ENCODE measurements around the gene SLAIN2. TPM values are rescaled to one million over a fixed set of nuclear protein-coding genes. Genes with fewer than 3 reads are reported as not detected.

The SLAIN2 gene
- total and polyA plus RNA-seq, 8 donors, result 60.1 to 87.0 (median 66.8) TPM

DNA sequence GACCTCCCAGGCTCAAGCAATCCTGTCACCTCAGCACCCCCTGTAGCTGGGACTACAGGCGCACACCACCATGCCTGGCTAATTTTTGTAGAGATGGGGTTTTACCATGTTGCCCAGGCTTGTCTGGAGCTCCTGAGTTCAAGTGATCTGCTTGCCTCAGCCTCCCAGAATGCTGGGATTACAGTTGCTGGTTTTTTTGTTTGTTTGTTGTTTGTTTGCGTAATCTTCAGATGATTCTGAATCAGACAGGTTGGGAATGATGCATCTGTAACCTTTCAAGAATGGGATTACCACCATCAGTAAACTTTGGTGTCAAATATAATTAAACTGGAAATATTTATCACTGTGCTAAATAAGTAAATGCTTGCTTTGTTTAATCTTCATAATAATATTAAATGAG lies 79.8 kb downstream of the SLAIN2 start:
- DNase-seq, result no peak
- no peak for TF ChIP-seq CTCF (IDR thresholded peaks at IDR 0.05)
- peaks cover 0 to 39% of the 10 kb centered on the region in 2 donors for H3K36me3 ChIP-seq
- no peaks in the 10 kb centered on the region for H3K4me1 ChIP-seq
- no peaks in the 10 kb centered on the region for H3K27me3 ChIP-seq
- ATAC-seq, result no peak
- H3K4me3 ChIP-seq, result no peak overlapping the region
- H3K27ac ChIP-seq, result no peak overlapping the region
- intact Hi-C loops (cut with DNase I), result no loop called here
- H3K9me3 ChIP-seq, result no peaks in the 10 kb centered on the region

DNA sequence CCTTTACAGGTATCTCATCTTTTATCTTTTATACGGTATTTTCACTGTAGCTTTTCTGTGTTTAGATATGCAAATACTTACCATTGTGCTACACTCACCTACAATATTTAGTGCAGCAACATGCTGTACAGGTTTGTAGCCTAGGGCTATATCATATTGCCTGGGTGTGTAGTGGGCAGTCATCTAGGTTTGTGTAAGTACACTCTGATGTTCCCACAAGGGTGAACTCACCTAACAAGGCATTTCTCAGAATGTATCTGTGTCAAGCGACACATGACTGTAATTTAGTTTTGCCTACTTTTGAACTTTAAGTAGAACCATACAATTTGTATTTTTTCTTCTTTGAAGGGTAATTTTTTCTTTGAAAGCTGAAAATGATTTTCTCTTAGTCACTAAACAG lies 87.6 kb downstream of the SLAIN2 start:
- Histone ChIP-seq H3K27me3 (no peaks in the 10 kb centered on the region), H3K4me1 (no peaks in the 10 kb centered on the region), H3K27ac (no peak overlapping the region), H3K9me3 (no peaks in the 10 kb centered on the region), H3K36me3 (peaks cover 0 to 9% of the 10 kb centered on the region in 2 donors), H3K4me3 (no peak overlapping the region)
- DNase-seq, result no peak
- no peak for TF ChIP-seq CTCF (IDR thresholded peaks at IDR 0.05)
- no peak for ATAC-seq
- intact Hi-C loops (cut with DNase I), result no loop called here

DNA sequence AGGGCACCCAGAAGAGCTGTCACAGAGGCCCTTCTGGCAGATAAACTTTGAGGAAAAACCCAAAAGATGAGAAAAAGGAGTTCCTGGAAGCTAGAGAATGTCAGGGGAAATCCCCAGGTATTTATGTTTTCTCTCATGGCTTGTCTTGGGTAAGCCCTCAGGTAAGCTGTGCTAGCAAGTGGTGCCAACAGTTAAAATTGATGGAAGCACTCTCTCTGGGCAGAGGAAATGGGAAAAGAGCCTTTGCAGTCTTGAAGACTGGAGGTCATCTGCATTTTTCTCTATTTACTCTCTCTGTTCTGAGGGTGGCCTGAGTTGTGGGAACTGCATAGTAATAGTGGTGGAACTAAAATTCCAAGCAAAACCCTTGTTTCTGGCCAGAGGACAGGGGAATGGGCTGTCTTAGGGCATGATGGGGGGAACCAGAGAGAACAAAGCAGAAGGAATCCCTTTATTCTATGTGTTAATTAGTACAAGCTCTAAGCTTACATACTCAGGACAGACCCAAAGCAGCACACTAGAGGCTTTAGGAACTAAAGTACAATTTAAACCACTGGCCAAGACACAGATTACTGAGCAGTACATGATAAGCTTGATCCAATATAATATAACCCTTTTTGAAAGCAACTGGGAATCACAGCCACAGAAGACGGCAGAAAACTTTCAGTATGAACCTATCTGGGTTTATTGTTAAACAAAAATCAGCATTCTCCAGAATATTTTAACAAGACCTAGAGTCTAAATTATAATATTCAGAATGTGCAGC lies 88.6 kb downstream of the SLAIN2 start:
- Histone ChIP-seq H3K9me3 (no peaks in the 10 kb centered on the region), H3K27me3 (no peaks in the 10 kb centered on the region), H3K4me3 (no peak overlapping the region), H3K36me3 (peaks cover 0 to 7% of the 10 kb centered on the region in 2 donors), H3K4me1 (no peaks in the 10 kb centered on the region), H3K27ac (no peak overlapping the region)
- DNase-seq (no peak), ATAC-seq (no peak)
- TF ChIP-seq CTCF (IDR thresholded peaks at IDR 0.05), result no peak
- intact Hi-C loops (cut with DNase I), result no loop called here

- Histone ChIP-seq H3K36me3 (peaks cover 0 to 7% of the 10 kb centered on the region in 2 donors), H3K27me3 (no peaks in the 10 kb centered on the region), H3K4me3 (no peak overlapping the region), H3K9me3 (no peaks in the 10 kb centered on the region), H3K27ac (no peak overlapping the region), H3K4me1 (no peaks in the 10 kb centered on the region)
- DNase-seq (no peak), ATAC-seq (no peak)
- intact Hi-C loops (cut with DNase I), result no loop called here
- no peak for TF ChIP-seq CTCF (IDR thresholded peaks at IDR 0.05)
These were observed 90.1 kb downstream of the SLAIN2 start for GRCh38 chr4:48431401-48431800.

DNA sequence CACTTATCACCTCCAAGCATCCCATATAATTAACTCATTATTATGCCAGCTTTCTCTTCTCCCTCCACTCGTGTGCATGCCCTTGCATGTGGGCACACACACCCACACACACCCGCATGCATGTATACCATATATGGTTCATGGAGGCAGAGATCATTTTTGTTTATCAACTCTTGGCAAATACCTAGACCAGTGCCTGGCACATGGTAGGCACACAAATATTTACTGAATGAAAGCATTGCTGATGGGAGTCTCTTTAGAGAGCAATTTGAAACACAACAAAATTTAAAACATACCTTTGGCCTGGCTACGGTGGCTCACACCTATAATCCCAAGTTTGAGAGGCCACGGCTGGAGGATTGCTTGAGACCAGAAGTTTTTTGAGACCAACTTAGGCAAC lies 90.7 kb downstream of the SLAIN2 start:
- no peak for TF ChIP-seq CTCF (IDR thresholded peaks at IDR 0.05)
- intact Hi-C loops (cut with DNase I), result no loop called here
- no peak for DNase-seq

More for the DNA sequence above, 90.7 kb downstream of the SLAIN2 start:
- H3K27ac ChIP-seq, result no peak overlapping the region
- H3K4me1 ChIP-seq, result no peaks in the 10 kb centered on the region
- no peak overlapping the region for H3K4me3 ChIP-seq
- H3K36me3 ChIP-seq, result peaks cover 0 to 5% of the 10 kb centered on the region in 2 donors
- no peak for ATAC-seq
- H3K27me3 ChIP-seq, result no peaks in the 10 kb centered on the region
- H3K9me3 ChIP-seq, result no peaks in the 10 kb centered on the region

All from left lung (tissue), 10 donors.